Gastroesophageal sphincter (tissue), 3 donors: ENCODE measurements around the gene EHBP1.

Experiments used
- CTCF ChIP-seq, 4 experiments: fragments of 200-600 bp in 2 of 4; fragments of 450-650 bp in 2 of 4; sonication (generic) in 1 of 4; IDR thresholded peaks; one replicate each; pipeline ENCODE4 v1.5.1; 2017 to 2019; ENCODE audit warnings: antibody characterized with exemption in 4 of 4, mild to moderate bottlenecking in 2 of 4, moderate library complexity in 2 of 4
- POLR2A ChIP-seq, 2 donors: fragments of 450-650 bp; IDR thresholded peaks; one replicate each; pipeline ENCODE4 v1.6.1; 2017; ENCODE audit warnings: antibody characterized with exemption in 2 of 2, mild to moderate bottlenecking in 2 of 2, moderate library complexity in 1 of 2
- POLR2AphosphoS5 ChIP-seq: sonication (generic); formaldehyde crosslinking; IDR thresholded peaks from one replicate; pipeline ENCODE4 v1.6.1; 2017; ENCODE audit warnings: antibody characterized with exemption

GRCh38 chr2:62733546-62733945 is 28.0 kb downstream of the EHBP1 start:
- TF ChIP-seq CTCF (IDR thresholded peaks at IDR 0.05) (no peak), POLR2A (IDR thresholded peaks at IDR 0.05) (no peak), POLR2AphosphoS5 (no peak)
